ENCODE measurements around the gene MBTPS1.

Gene MBTPS1

GRCh38 chr16:84095466-84095865, 21.3 kb downstream of the MBTPS1 start:
- 0 out of 2 replicates have a peak, but pooled peaks cover 6% of the 10 kb centered on the region for H3K79me2 ChIP-seq (ENCODE audit: insufficient read depth, low read length)
- TF ChIP-seq CTCF (IDR thresholded peaks at IDR 0.05; ENCODE audit: insufficient read depth, low read length, poor library complexity, severe bottlenecking), result no peak
- TF ChIP-seq EZH2phosphoT487 (conservative IDR thresholded peaks at IDR 0.05; ENCODE audit: low read length), result no peak
- H3K9me3 ChIP-seq (ENCODE audit: insufficient read depth, low read length), result no peaks in the 10 kb centered on the region
- peaks cover 24% of the 10 kb centered on the region; the same call in 1 of the 2 replicates for H3K36me3 ChIP-seq (ENCODE audit: low read length)
- no peak overlapping the region for H3K9ac ChIP-seq (ENCODE audit: low read length)
- H3F3A ChIP-seq (ENCODE audit: insufficient read depth), result no peaks in the 10 kb centered on the region
- H3K27ac ChIP-seq (ENCODE audit: low read depth, low read length), result no peak overlapping the region
- H3K4me3 ChIP-seq (ENCODE audit: insufficient read depth, low read length, poor library complexity, severe bottlenecking), result no peak overlapping the region
- H2AFZ ChIP-seq (ENCODE audit: low read depth, low read length, severe bottlenecking), result no peak overlapping the region
- H3K9me2 ChIP-seq (replicated peaks; ENCODE audit: insufficient read depth, low read length), result no peaks in the 10 kb centered on the region
- no peaks in the 10 kb centered on the region for H4K20me1 ChIP-seq (ENCODE audit: low read depth, low read length)
- no peaks in the 10 kb centered on the region for H3K27me3 ChIP-seq (ENCODE audit: low read length)
- H3K4me2 ChIP-seq (ENCODE audit: low read depth, low read length, poor library complexity, severe bottlenecking), result no peak overlapping the region

- Histone ChIP-seq H2AFZ (ENCODE audit: low read depth, low read length, severe bottlenecking) (no peak overlapping the region), H3F3A (ENCODE audit: insufficient read depth) (0 out of 2 replicates have a peak, but pooled peaks cover 8% of the 10 kb centered on the region), H3K36me3 (ENCODE audit: low read length) (peaks cover 20% of the 10 kb centered on the region; the same call in 1 of the 2 replicates), H3K9me2 (replicated peaks; ENCODE audit: insufficient read depth, low read length) (no peaks in the 10 kb centered on the region), H3K27me3 (ENCODE audit: low read length) (no peaks in the 10 kb centered on the region), H3K4me3 (ENCODE audit: insufficient read depth, low read length, poor library complexity, severe bottlenecking) (no peak overlapping the region), H3K9ac (ENCODE audit: low read length) (no peak overlapping the region), H3K9me3 (ENCODE audit: insufficient read depth, low read length) (no peaks in the 10 kb centered on the region), H3K27ac (ENCODE audit: low read depth, low read length) (no peak overlapping the region), H3K79me2 (ENCODE audit: insufficient read depth, low read length) (0 out of 2 replicates have a peak, but pooled peaks cover 6% of the 10 kb centered on the region), H3K4me2 (ENCODE audit: low read depth, low read length, poor library complexity, severe bottlenecking) (no peak overlapping the region), H4K20me1 (ENCODE audit: low read depth, low read length) (no peaks in the 10 kb centered on the region)
- no peak for TF ChIP-seq CTCF (IDR thresholded peaks at IDR 0.05; ENCODE audit: insufficient read depth, low read length, poor library complexity, severe bottlenecking)
Observed at GRCh38 chr16:84093879-84094270, 22.9 kb downstream of the MBTPS1 start.

- Histone ChIP-seq H4K20me1 (ENCODE audit: low read depth, low read length) (no peaks in the 10 kb centered on the region), H3K9ac (ENCODE audit: low read length) (no peak overlapping the region), H3F3A (ENCODE audit: insufficient read depth) (0 out of 2 replicates have a peak, but pooled peaks cover 11% of the 10 kb centered on the region), H3K79me2 (ENCODE audit: insufficient read depth, low read length) (0 out of 2 replicates have a peak, but pooled peaks cover 6% of the 10 kb centered on the region), H3K36me3 (ENCODE audit: low read length) (peaks cover 20% of the 10 kb centered on the region; the same call in 1 of the 2 replicates), H2AFZ (ENCODE audit: low read depth, low read length, severe bottlenecking) (no peak overlapping the region), H3K4me2 (ENCODE audit: low read depth, low read length, poor library complexity, severe bottlenecking) (no peak overlapping the region), H3K9me2 (replicated peaks; ENCODE audit: insufficient read depth, low read length) (no peaks in the 10 kb centered on the region), H3K9me3 (ENCODE audit: insufficient read depth, low read length) (no peaks in the 10 kb centered on the region), H3K4me3 (ENCODE audit: insufficient read depth, low read length, poor library complexity, severe bottlenecking) (no peak overlapping the region), H3K27me3 (ENCODE audit: low read length) (no peaks in the 10 kb centered on the region), H3K27ac (ENCODE audit: low read depth, low read length) (no peak overlapping the region)
- TF ChIP-seq EZH2phosphoT487 (conservative IDR thresholded peaks at IDR 0.05; ENCODE audit: low read length), result no peak
- TF ChIP-seq CTCF (IDR thresholded peaks at IDR 0.05; ENCODE audit: insufficient read depth, low read length, poor library complexity, severe bottlenecking), result no peak
Observed at GRCh38 chr16:84093120-84093878, 23.4 kb downstream of the MBTPS1 start.
